B cell (primary cell): ENCODE data around the gene HSPB7. TPM values are rescaled to one million over a fixed set of nuclear protein-coding genes. Genes with fewer than 3 reads are reported as not detected.
"Not testable (repeated sequence)": the region's sequence is repeated elsewhere in the genome, so short reads cannot be mapped to it uniquely, and the experiment has no call there.

Experiments
- ATAC-seq: fragments of 200-7000 bp; cut with Tn5 transposase; one replicate; pipeline ENCODE4 v1.10.0; 2021; ENCODE audit warnings: low read depth, mild to moderate bottlenecking, moderate number of reproducible peaks, moderate library complexity
- CTCF ChIA-PET: fragments of 350-600 bp; sonication (Branson Sonifier 250); formaldehyde crosslinking; loops from one replicate; lab custom pipeline; 2021; ENCODE audit warnings: antibody characterized with exemption, inconsistent platforms; lab: Charles Lee
- POLR2A ChIA-PET: fragments of 350-600 bp; sonication (Branson Sonifier 250); formaldehyde crosslinking; loops from one replicate; lab custom pipeline; 2021; ENCODE audit warnings: antibody characterized with exemption; lab: Charles Lee
- DNase-seq: peaks from one replicate; pipeline ENCODE4 v3.0.0; 2013
- H2AFZ ChIP-seq: 2 replicates; pipeline ENCODE4 v1.6.1; 2012; ENCODE audit warnings: mild to moderate bottlenecking, low read depth, low read length; ENCODE audit not compliant: insufficient read depth, poor library complexity, severe bottlenecking
- H3K27ac ChIP-seq, 2 donors: 1 replicate in 1 of 2; 2 replicates in 1 of 2; pipeline ENCODE4 v1.5.1; 2012 to 2013; ENCODE audit warnings: low read length in 2 of 2, mild to moderate bottlenecking in 2 of 2, moderate library complexity in 1 of 2
- H3K27me3 ChIP-seq, 4 experiments: fragments of 200-600 bp in 1 of 4; sonication (generic) in 1 of 4; replicated peaks in 1 of 4; 1 replicate in 2 of 4; 2 replicates in 2 of 4; pipeline versions ENCODE4 v1.6.1 to v1.7.0; 2013 to 2016; ENCODE audit warnings: low read length in 3 of 4, mild to moderate bottlenecking in 2 of 4, mixed read lengths in 1 of 4, moderate library complexity in 1 of 4; ENCODE audit not compliant: insufficient read depth in 4 of 4, control insufficient read depth in 3 of 4; ENCODE audit errors: control extremely low read depth in 1 of 4
- H3K36me3 ChIP-seq, 2 experiments: replicated peaks in 1 of 2; 1 replicate in 1 of 2; 2 replicates in 1 of 2; pipeline versions ENCODE4 v1.6.1 to v1.7.1; 2013; ENCODE audit warnings: low read length in 1 of 2; ENCODE audit not compliant: insufficient read depth in 2 of 2, control insufficient read depth in 1 of 2; ENCODE audit errors: control extremely low read depth in 1 of 2, extremely low read depth in 1 of 2
- H3K4me1 ChIP-seq, 2 donors: fragments of 200-600 bp in 1 of 2; sonication (generic) in 1 of 2; 1 replicate in 1 of 2; 2 replicates in 1 of 2; pipeline versions ENCODE4 v1.5.1 to v1.6.1; 2013 to 2017; ENCODE audit warnings: low read length in 2 of 2; ENCODE audit not compliant: control insufficient read depth in 2 of 2, insufficient read depth in 2 of 2
- H3K4me2 ChIP-seq: replicated peaks from 2 replicates; pipeline ENCODE3; 2012; ENCODE audit warnings: mild to moderate bottlenecking, low read depth, low read length; ENCODE audit not compliant: poor library complexity, severe bottlenecking
- H3K4me3 ChIP-seq, 5 experiments: fragments of 200-600 bp in 1 of 5; sonication (generic) in 1 of 5; 1 replicate in 3 of 5; 2 replicates in 2 of 5; pipeline versions ENCODE4 v1.5.1 to v1.7.0; 2011 to 2016; ENCODE audit warnings: low read length in 4 of 5, mild to moderate bottlenecking in 4 of 5, low read depth in 2 of 5, control low read depth in 1 of 5, moderate library complexity in 1 of 5; ENCODE audit not compliant: insufficient read depth in 1 of 5; ENCODE audit errors: control extremely low read depth in 1 of 5, extremely low read depth in 1 of 5
- H3K79me2 ChIP-seq: fragments of 200-600 bp; sonication (generic); one replicate; pipeline ENCODE4 v1.6.0; 2016; ENCODE audit warnings: low read length; ENCODE audit not compliant: control insufficient read depth, insufficient read depth
- H3K9ac ChIP-seq: fragments of 200-600 bp; sonication (generic); 2 replicates; pipeline ENCODE4 v1.6.1; 2017; ENCODE audit warnings: mild to moderate bottlenecking, low read length, moderate library complexity
- H3K9me3 ChIP-seq, 3 donors: one replicate each; pipeline versions ENCODE4 v1.6.1 to v1.7.1; 2013; ENCODE audit warnings: low read length in 2 of 3; ENCODE audit not compliant: control insufficient read depth in 2 of 3, insufficient read depth in 1 of 3; ENCODE audit errors: control extremely low read depth in 1 of 3
- H4K20me1 ChIP-seq: 2 replicates; pipeline ENCODE4 v1.6.0; 2012; ENCODE audit warnings: mild to moderate bottlenecking, low read length; ENCODE audit not compliant: insufficient read depth, control insufficient read depth, poor library complexity, severe bottlenecking
- H3K27ac Mint-ChIP-seq: one replicate; pipeline ENCODE4 v1.8.0; 2021; ENCODE audit warnings: mixed read lengths
- H3K27me3 Mint-ChIP-seq: one replicate; pipeline ENCODE4 v1.8.0; 2021; ENCODE audit warnings: mixed read lengths
- H3K4me1 Mint-ChIP-seq: one replicate; pipeline ENCODE4 v1.8.0; 2021; ENCODE audit warnings: mixed read lengths
- H3K4me3 Mint-ChIP-seq: one replicate; pipeline ENCODE4 v1.8.0; 2021; ENCODE audit warnings: mixed read lengths
- H3K9me3 Mint-ChIP-seq: one replicate; pipeline ENCODE4 v1.8.0; 2022; ENCODE audit warnings: mixed read lengths; ENCODE audit not compliant: insufficient read depth
- EZH2 ChIP-seq: IDR thresholded peaks from 2 replicates; pipeline ENCODE4 v1.6.1; 2012; ENCODE audit warnings: borderline replicate concordance, low read depth, mild to moderate bottlenecking, moderate library complexity, low read length; ENCODE audit not compliant: insufficient read depth, poor library complexity, severe bottlenecking
- whole genome bisulfite sequencing: methylation state at CpG from one replicate; pipeline ENCODE4 v1.1.5; 2013; ENCODE audit warnings: missing lambda C conversion rate; ENCODE audit not compliant: insufficient coverage; 5-methylcytosine and 5-hydroxymethylcytosine counted together
- intact Hi-C: fragments of 100-400 bp; cut with micrococcal nuclease; formaldehyde crosslinking; loops from one replicate; pipeline ENCODE4 v1.10.0; 2022
- polyA plus RNA-seq: library from polyadenylated mRNA; depleted of rRNA; stranded (reverse); fragments of >200 nt; gene quantifications from 2 replicates; pipeline ENCODE4 v1.2.3, GENCODE V29; 2012
- total RNA-seq, 2 donors: library from RNA; stranded (reverse); fragments of 120-200 nt in 1 of 2; gene quantifications; 1 replicate in 1 of 2; 2 replicates in 1 of 2; pipeline versions ENCODE4 v1.2.3 to v1.2.4, GENCODE V29; 2013 to 2022
- TF ChIP-seq, protein P1 (sequence below): fragments of 200-600 bp; IDR thresholded peaks from one replicate; pipeline ENCODE4 v1.8.0; 2022; ENCODE audit warnings: antibody characterized with exemption, mild to moderate bottlenecking

The HSPB7 gene
- total and polyA plus RNA-seq, 2 donors (not counting 1 experiment from before 2014, with no cell fraction given): not detected

DNA sequence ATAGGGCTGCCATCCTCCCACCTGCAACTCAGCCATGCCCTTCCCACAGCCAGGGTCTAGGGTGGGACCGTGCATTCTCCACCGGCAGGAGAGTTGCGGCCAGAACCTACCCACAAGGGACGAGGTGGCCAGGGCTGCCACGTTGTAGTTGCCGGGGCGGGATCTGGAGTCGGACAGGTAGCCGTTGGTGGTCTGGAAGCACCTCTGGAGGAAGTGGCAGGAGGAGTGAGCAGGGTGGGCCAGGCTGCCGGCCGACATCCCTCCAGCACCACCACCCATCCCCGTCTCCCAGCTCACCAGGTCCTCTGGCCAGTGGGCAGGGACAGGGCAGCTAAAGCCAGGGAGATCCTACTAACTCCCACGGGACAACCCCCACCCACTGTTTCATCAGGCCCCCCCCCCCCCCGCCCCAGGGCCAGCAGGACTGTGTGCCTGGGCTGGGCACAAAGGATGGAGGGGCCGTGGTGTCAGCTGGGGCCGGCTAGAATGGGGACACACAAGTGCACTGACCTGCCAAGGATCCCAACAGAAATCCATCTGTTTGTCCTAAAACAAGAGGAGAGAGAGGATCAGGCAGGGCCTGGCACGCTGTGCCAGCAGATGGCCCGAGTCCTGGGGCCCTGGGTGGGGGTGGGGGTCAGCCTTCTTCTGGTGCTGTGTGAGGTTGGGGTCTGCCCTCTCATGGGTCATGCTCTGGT, 44.3 kb upstream of the HSPB7 start:
- DNase-seq, CTCF ChIA-PET, H3K4me2 ChIP-seq, H3K4me1 Mint-ChIP-seq, H3K9me3 ChIP-seq, POLR2A ChIA-PET, H3K36me3 ChIP-seq, H3K27ac ChIP-seq, H3K27ac Mint-ChIP-seq, H3K27me3 ChIP-seq, H3K79me2 ChIP-seq, intact Hi-C loops, H3K9me3 Mint-ChIP-seq, H3K4me1 ChIP-seq, ATAC-seq, H4K20me1 ChIP-seq, H2AFZ ChIP-seq, H3K4me3 Mint-ChIP-seq, H3K4me3 ChIP-seq, H3K9ac ChIP-seq: not testable (repeated sequence)
- WGBS: 87% methylated on average over 4 of the region's 18 CpGs
- peaks cover 29% of the 10 kb centered on the region for H3K27me3 Mint-ChIP-seq

DNA sequence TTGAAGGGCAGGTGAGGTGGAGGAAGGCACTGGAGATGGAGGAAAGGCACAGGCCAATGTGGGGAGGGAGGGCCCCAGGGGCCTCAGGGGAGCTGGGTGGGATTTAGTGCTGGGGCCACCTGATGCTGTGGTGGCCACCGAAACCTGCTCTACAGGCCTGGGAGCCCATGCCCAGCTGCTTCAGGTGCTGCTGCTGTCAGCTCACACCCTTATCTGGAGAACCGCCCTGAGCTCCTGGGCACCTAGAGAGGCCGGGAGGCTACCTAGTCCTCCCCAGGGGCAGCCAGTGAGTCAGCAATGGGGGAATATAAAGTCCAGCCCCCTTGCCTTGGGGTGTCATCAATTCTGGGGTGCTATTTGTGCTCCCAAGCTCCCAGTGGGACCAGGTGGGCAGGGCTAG, 43.4 kb upstream of the HSPB7 start:
- Histone ChIP-seq H3K36me3 (no peaks in the 10 kb centered on the region), H3K4me1 (no peaks in the 10 kb centered on the region), H3K9ac (no peak overlapping the region), H3K79me2 (no peaks in the 10 kb centered on the region), H3K9me3 (no peaks in the 10 kb centered on the region), H3K27ac (no peak overlapping the region), H3K4me3 (no peak overlapping the region), H2AFZ (no peak overlapping the region), H3K4me2 (no peak overlapping the region), H4K20me1 (no peaks in the 10 kb centered on the region), H3K27me3 (peaks cover 0 to 6% (median 0%) of the 10 kb centered on the region in 4 experiments)
- Mint-ChIP-seq H3K27me3 (peaks cover 30% of the 10 kb centered on the region), H3K27ac (no peak overlapping the region), H3K4me1 (peaks cover under 1% of the 10 kb centered on the region), H3K4me3 (no peak overlapping the region), H3K9me3 (no peaks in the 10 kb centered on the region)
- intact Hi-C loops: no loop called here
- ChIA-PET CTCF (interaction anchor here (0.9 to 1.1 kb wide), 2 partner anchors 17 to 258 kb away, joined by 3 read pairs; no protein-coding TSS in a partner anchor), POLR2A (no interaction called here)
- ATAC-seq: no peak
- DNase-seq: no peak
- TF ChIP-seq EZH2: no peak
- TF ChIP-seq, protein P1, sequence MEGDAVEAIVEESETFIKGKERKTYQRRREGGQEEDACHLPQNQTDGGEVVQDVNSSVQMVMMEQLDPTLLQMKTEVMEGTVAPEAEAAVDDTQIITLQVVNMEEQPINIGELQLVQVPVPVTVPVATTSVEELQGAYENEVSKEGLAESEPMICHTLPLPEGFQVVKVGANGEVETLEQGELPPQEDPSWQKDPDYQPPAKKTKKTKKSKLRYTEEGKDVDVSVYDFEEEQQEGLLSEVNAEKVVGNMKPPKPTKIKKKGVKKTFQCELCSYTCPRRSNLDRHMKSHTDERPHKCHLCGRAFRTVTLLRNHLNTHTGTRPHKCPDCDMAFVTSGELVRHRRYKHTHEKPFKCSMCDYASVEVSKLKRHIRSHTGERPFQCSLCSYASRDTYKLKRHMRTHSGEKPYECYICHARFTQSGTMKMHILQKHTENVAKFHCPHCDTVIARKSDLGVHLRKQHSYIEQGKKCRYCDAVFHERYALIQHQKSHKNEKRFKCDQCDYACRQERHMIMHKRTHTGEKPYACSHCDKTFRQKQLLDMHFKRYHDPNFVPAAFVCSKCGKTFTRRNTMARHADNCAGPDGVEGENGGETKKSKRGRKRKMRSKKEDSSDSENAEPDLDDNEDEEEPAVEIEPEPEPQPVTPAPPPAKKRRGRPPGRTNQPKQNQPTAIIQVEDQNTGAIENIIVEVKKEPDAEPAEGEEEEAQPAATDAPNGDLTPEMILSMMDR: no peak
- 91% methylated on average over 3 of the region's 3 CpGs for WGBS

DNA sequence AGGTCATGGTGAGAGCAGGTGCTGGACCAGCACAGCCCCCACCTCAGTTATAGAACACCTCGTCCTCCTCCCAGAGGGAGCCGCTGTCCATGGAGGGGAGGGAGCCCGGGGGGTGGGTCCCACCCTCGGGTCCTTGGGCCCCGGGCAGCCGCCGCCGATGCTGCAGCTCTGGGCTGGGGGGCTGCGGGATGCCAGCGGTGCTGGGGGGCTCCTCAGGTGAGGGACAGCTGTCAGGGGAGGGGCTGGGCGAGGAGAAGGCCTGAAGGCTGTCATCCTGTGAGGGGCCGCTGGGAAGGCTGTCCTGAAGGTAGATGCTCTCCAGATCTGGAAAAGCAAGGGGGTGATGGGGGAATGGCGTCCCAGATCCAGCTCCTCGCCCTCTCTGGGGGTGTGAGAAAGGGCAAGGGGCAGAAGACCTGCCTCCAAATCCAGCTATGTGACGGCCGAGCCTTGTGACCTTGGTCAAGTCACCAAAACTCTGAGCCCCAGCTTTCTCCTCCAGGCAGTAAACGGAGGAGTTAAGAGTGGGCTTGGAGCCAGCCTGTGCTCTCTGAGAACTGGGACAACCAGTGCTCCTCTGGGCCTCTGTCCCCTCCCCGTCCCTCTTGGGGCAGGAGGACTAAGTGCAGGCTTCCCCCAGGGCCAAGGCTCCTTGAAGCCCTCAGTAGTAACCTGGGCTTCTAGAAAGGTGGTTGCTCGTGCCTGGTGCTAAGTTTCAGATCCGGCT, 40.7 kb upstream of the HSPB7 start:
- not testable (repeated sequence) for H2AFZ ChIP-seq

More for the DNA sequence above, 40.7 kb upstream of the HSPB7 start:
- intact Hi-C loops: loop anchor here (1.0 kb wide), 1 partner anchor 8 kb away; no protein-coding TSS in a partner anchor
- POLR2A ChIA-PET, H3K9ac ChIP-seq, H3K27ac Mint-ChIP-seq, H3K4me3 ChIP-seq, H4K20me1 ChIP-seq, H3K79me2 ChIP-seq, H3K4me2 ChIP-seq, H3K4me1 Mint-ChIP-seq, H3K27ac ChIP-seq, H3K9me3 ChIP-seq, H3K27me3 ChIP-seq, DNase-seq, H3K9me3 Mint-ChIP-seq, H3K4me1 ChIP-seq, ATAC-seq, H3K36me3 ChIP-seq, H3K4me3 Mint-ChIP-seq: not testable (repeated sequence)
- CTCF ChIA-PET: interaction anchor here (1.7 kb wide), 1 partner anchor 267 kb away, joined by 6 read pairs; no protein-coding TSS in a partner anchor
- peaks cover 12% of the 10 kb centered on the region for H3K27me3 Mint-ChIP-seq
- 71% methylated on average over 8 of the region's 20 CpGs for WGBS
